HEK293 (cell line): ENCODE measurements around the gene KDR.
A peak's percentile ranks its signal among the peaks of the same experiment; 100 is the strongest.

Experiments used
- EGR2 ChIP-seq: fragments of 450-650 bp; formaldehyde crosslinking; IDR thresholded peaks from 2 replicates; pipeline ENCODE4 v1.5.1; 2016; ENCODE audit warnings: low read depth, missing biosample characterization, missing genetic modification characterization
- HOXC10 ChIP-seq: sonication (generic); formaldehyde crosslinking; IDR thresholded peaks from 2 replicates; pipeline ENCODE4 v1.8.1; 2023; ENCODE audit warnings: mild to moderate bottlenecking, missing genetic modification reagents
- IKZF3 ChIP-seq: fragments of 450-650 bp; IDR thresholded peaks from 2 replicates; pipeline ENCODE4 v1.5.0; 2018; ENCODE audit warnings: missing biosample characterization, mild to moderate bottlenecking, missing genetic modification characterization, moderate library complexity
- PRDM6 ChIP-seq: fragments of 450-650 bp; formaldehyde crosslinking; IDR thresholded peaks from 2 replicates; pipeline ENCODE4 v1.5.1; 2017; ENCODE audit warnings: missing biosample characterization, missing genetic modification characterization
- SP3 ChIP-seq: fragments of 450-650 bp; formaldehyde crosslinking; IDR thresholded peaks from 2 replicates; pipeline ENCODE4 v1.5.1; 2016; ENCODE audit warnings: missing biosample characterization, missing genetic modification characterization
- SP7 ChIP-seq: fragments of 450-650 bp; formaldehyde crosslinking; IDR thresholded peaks from 2 replicates; pipeline ENCODE4 v1.5.1; 2016; ENCODE audit warnings: missing biosample characterization, missing genetic modification characterization
- WT1 ChIP-seq: fragments of 450-650 bp; formaldehyde crosslinking; IDR thresholded peaks from 2 replicates; pipeline ENCODE4 v1.5.1; 2016; ENCODE audit warnings: missing biosample characterization, missing genetic modification characterization
- YY2 ChIP-seq: fragments of 450-650 bp; formaldehyde crosslinking; IDR thresholded peaks from 2 replicates; pipeline ENCODE4 v1.5.1; 2016; ENCODE audit warnings: missing biosample characterization, missing genetic modification characterization
- ZBTB20 ChIP-seq: fragments of 450-650 bp; formaldehyde crosslinking; IDR thresholded peaks from 2 replicates; pipeline ENCODE4 v1.5.1; 2016; ENCODE audit warnings: missing biosample characterization, missing genetic modification characterization
- ZBTB21 ChIP-seq: fragments of 450-650 bp; formaldehyde crosslinking; IDR thresholded peaks from 2 replicates; pipeline ENCODE4 v1.5.1; 2017; ENCODE audit warnings: missing biosample characterization, missing genetic modification characterization
- ZBTB44 ChIP-seq: fragments of 450-650 bp; IDR thresholded peaks from 2 replicates; pipeline ENCODE4 v1.5.1; 2018; ENCODE audit warnings: missing biosample characterization, mild to moderate bottlenecking, missing genetic modification characterization
- ZBTB8A ChIP-seq: fragments of 450-650 bp; formaldehyde crosslinking; IDR thresholded peaks from 2 replicates; pipeline ENCODE4 v1.5.1; 2016; ENCODE audit warnings: missing biosample characterization, missing genetic modification characterization
- ZEB2 ChIP-seq: fragments of 450-650 bp; formaldehyde crosslinking; IDR thresholded peaks from 2 replicates; pipeline ENCODE4 v1.5.1; 2016; ENCODE audit warnings: missing biosample characterization, missing genetic modification characterization
- ZNF148 ChIP-seq: fragments of 450-650 bp; formaldehyde crosslinking; IDR thresholded peaks from 2 replicates; pipeline ENCODE4 v1.5.0; 2017; ENCODE audit warnings: missing biosample characterization, missing genetic modification characterization, borderline replicate concordance
- ZNF221 ChIP-seq: fragments of 450-650 bp; formaldehyde crosslinking; IDR thresholded peaks from 2 replicates; pipeline ENCODE4 v1.5.1; 2017; ENCODE audit warnings: missing biosample characterization, missing genetic modification characterization, borderline replicate concordance
- ZNF24 ChIP-seq: fragments of 450-650 bp; formaldehyde crosslinking; IDR thresholded peaks from 2 replicates; pipeline ENCODE4 v1.5.1; 2016; ENCODE audit warnings: missing biosample characterization, missing genetic modification characterization
- ZNF274 ChIP-seq, 2 experiments: fragments of 200-500 bp in 1 of 2; fragments of 450-650 bp in 1 of 2; sonication (Bioruptor generic) in 1 of 2; formaldehyde crosslinking in 1 of 2; IDR thresholded peaks; 2 replicates each; pipeline versions ENCODE4 v1.5.1 to v1.6.1; 2014 to 2016; ENCODE audit warnings: borderline replicate concordance in 1 of 2, inconsistent platforms in 1 of 2, low read length in 1 of 2, missing biosample characterization in 1 of 2, missing genetic modification characterization in 1 of 2
- ZNF324 ChIP-seq: fragments of 450-650 bp; formaldehyde crosslinking; IDR thresholded peaks from 2 replicates; pipeline ENCODE4 v1.5.1; 2016; ENCODE audit warnings: missing biosample characterization, missing genetic modification characterization
- ZNF404 ChIP-seq: fragments of 450-650 bp; formaldehyde crosslinking; IDR thresholded peaks from 2 replicates; pipeline ENCODE4 v1.5.1; 2017; ENCODE audit warnings: missing biosample characterization, missing genetic modification characterization
- ZNF549 ChIP-seq: fragments of 450-650 bp; IDR thresholded peaks from 2 replicates; pipeline ENCODE4 v1.5.1; 2018; ENCODE audit warnings: missing biosample characterization, missing genetic modification characterization, mild to moderate bottlenecking, inconsistent platforms, moderate library complexity
- ZNF560 ChIP-seq: fragments of 450-650 bp; formaldehyde crosslinking; IDR thresholded peaks from 2 replicates; pipeline ENCODE4 v1.5.1; 2017; ENCODE audit warnings: missing biosample characterization, missing genetic modification characterization, borderline replicate concordance
- ZNF623 ChIP-seq: fragments of 450-650 bp; formaldehyde crosslinking; IDR thresholded peaks from 2 replicates; pipeline ENCODE4 v1.5.1; 2016; ENCODE audit warnings: missing biosample characterization, missing genetic modification characterization
- ZNF670 ChIP-seq: fragments of 450-650 bp; formaldehyde crosslinking; IDR thresholded peaks from 2 replicates; pipeline ENCODE4 v1.5.1; 2016; ENCODE audit warnings: missing biosample characterization, missing genetic modification characterization, low read depth
- ZNF747 ChIP-seq: fragments of 450-650 bp; formaldehyde crosslinking; IDR thresholded peaks from 2 replicates; pipeline ENCODE4 v1.5.1; 2016; ENCODE audit warnings: missing biosample characterization, missing genetic modification characterization
- ZXDB ChIP-seq: fragments of 450-650 bp; formaldehyde crosslinking; IDR thresholded peaks from 2 replicates; pipeline ENCODE4 v1.5.1; 2016; ENCODE audit warnings: missing biosample characterization, missing genetic modification characterization
- TF ChIP-seq, protein P1 (sequence below): fragments of 450-650 bp; formaldehyde crosslinking; IDR thresholded peaks from 2 replicates; pipeline ENCODE4 v1.5.1; 2016; ENCODE audit warnings: missing biosample characterization, missing genetic modification characterization
- TF ChIP-seq, protein P2 (sequence below): fragments of 450-650 bp; formaldehyde crosslinking; conservative IDR thresholded peaks from 2 replicates; pipeline ENCODE4 v1.5.1; 2016; ENCODE audit warnings: low read depth, missing biosample characterization, missing genetic modification characterization

KDR gene

DNA sequence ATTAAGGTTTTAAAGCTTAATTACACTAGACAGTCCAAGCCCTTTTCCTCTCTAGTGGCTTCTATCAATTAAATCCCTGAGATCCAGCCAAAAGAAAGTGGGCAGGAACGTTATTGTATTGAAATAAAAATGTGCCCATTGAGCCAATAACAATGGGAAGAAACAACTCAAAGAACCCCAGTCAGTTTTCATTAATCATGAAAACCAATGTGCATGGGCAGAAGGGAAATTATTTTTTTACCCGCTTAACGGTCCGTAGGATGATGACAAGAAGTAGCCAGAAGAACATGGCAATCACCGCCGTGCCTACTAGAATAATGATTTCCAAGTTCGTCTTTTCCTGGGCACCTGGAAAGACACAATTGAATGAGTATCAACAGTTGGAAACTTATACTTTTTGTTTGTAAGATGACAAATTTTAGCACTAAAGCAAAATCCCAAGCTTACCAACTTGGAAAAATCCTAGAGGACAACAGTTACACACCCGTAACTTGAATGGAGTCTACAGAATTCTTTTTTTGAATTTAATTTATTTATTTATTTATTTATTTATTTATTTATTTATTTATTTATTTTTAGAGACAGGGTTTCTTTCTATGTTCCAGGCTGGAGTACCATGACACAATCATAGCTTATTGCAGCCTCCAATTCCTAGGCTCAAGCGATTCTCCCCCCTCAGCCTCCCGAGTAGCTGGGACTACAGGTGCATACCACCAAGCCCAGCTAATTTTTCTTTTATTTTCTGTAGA is 26.8 kb downstream of the KDR start (continued):
- TF ChIP-seq PRDM6 (tag by site-specific recombination): no peak
- TF ChIP-seq EGR2 (tag by site-specific recombination): no peak
- TF ChIP-seq WT1: no peak
- no peak for TF ChIP-seq SP7 (tag by site-specific recombination)
- no peak for TF ChIP-seq IKZF3 (tag by site-specific recombination)
- no peak for TF ChIP-seq SP3 (tag by site-specific recombination)
- TF ChIP-seq ZNF221 (tag by site-specific recombination): no peak
- no peak for TF ChIP-seq ZNF274 (IDR thresholded peaks at IDR 0.05; ENCODE audit: low read length)
- TF ChIP-seq ZNF274 (tag by site-specific recombination; IDR thresholded peaks at IDR 0.05; ENCODE audit: borderline replicate concordance): no peak
- TF ChIP-seq ZNF560: no peak
- peak; percentile 34; the same call in 1 of the 2 replicates for TF ChIP-seq ZBTB8A (tag by site-specific recombination)
- TF ChIP-seq, protein P1, sequence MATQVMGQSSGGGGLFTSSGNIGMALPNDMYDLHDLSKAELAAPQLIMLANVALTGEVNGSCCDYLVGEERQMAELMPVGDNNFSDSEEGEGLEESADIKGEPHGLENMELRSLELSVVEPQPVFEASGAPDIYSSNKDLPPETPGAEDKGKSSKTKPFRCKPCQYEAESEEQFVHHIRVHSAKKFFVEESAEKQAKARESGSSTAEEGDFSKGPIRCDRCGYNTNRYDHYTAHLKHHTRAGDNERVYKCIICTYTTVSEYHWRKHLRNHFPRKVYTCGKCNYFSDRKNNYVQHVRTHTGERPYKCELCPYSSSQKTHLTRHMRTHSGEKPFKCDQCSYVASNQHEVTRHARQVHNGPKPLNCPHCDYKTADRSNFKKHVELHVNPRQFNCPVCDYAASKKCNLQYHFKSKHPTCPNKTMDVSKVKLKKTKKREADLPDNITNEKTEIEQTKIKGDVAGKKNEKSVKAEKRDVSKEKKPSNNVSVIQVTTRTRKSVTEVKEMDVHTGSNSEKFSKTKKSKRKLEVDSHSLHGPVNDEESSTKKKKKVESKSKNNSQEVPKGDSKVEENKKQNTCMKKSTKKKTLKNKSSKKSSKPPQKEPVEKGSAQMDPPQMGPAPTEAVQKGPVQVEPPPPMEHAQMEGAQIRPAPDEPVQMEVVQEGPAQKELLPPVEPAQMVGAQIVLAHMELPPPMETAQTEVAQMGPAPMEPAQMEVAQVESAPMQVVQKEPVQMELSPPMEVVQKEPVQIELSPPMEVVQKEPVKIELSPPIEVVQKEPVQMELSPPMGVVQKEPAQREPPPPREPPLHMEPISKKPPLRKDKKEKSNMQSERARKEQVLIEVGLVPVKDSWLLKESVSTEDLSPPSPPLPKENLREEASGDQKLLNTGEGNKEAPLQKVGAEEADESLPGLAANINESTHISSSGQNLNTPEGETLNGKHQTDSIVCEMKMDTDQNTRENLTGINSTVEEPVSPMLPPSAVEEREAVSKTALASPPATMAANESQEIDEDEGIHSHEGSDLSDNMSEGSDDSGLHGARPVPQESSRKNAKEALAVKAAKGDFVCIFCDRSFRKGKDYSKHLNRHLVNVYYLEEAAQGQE: peak; percentile 45; the same call in 1 of the 2 replicates
- TF ChIP-seq ZEB2 (tag by site-specific recombination): no peak
- no peak for TF ChIP-seq ZNF670 (tag by site-specific recombination)
- TF ChIP-seq, protein P2, sequence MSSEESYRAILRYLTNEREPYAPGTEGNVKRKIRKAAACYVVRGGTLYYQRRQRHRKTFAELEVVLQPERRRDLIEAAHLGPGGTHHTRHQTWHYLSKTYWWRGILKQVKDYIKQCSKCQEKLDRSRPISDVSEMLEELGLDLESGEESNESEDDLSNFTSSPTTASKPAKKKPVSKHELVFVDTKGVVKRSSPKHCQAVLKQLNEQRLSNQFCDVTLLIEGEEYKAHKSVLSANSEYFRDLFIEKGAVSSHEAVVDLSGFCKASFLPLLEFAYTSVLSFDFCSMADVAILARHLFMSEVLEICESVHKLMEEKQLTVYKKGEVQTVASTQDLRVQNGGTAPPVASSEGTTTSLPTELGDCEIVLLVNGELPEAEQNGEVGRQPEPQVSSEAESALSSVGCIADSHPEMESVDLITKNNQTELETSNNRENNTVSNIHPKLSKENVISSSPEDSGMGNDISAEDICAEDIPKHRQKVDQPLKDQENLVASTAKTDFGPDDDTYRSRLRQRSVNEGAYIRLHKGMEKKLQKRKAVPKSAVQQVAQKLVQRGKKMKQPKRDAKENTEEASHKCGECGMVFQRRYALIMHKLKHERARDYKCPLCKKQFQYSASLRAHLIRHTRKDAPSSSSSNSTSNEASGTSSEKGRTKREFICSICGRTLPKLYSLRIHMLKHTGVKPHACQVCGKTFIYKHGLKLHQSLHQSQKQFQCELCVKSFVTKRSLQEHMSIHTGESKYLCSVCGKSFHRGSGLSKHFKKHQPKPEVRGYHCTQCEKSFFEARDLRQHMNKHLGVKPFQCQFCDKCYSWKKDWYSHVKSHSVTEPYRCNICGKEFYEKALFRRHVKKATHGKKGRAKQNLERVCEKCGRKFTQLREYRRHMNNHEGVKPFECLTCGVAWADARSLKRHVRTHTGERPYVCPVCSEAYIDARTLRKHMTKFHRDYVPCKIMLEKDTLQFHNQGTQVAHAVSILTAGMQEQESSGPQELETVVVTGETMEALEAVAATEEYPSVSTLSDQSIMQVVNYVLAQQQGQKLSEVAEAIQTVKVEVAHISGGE: peak; percentile 64
- TF ChIP-seq ZBTB21 (tag by site-specific recombination): no peak
- no peak for TF ChIP-seq ZNF24 (tag by site-specific recombination)
- no peak for TF ChIP-seq ZNF148
- peak; percentile 58 for TF ChIP-seq ZNF623 (tag by site-specific recombination)
- TF ChIP-seq ZNF747: no peak
- TF ChIP-seq ZNF324: no peak
- TF ChIP-seq HOXC10 (CRISPR knock-in tag): no peak
- TF ChIP-seq ZBTB20: no peak
- TF ChIP-seq ZBTB44 (tag by site-specific recombination): no peak
- TF ChIP-seq ZXDB (tag by site-specific recombination): no peak
- no peak for TF ChIP-seq ZNF549
- TF ChIP-seq YY2 (tag by site-specific recombination): no peak
- TF ChIP-seq ZNF404 (tag by site-specific recombination): no peak
